T-helper 1 cell treated with Interleukin-12 subunit alpha and Interleukin-12 subunit beta and Interleukin-4 antibody, amounts not matched to agents 30 μg/mL and 1 μg/mL, for 36 hours (primary cell): Measurements from ENCODE around the gene ZEB2.

ENCODE experiments used
- H3K27ac Mint-ChIP-seq: one replicate; pipeline ENCODE4 v1.8.0; 2021; ENCODE audit warnings: mild to moderate bottlenecking, mixed read lengths
- H3K27me3 Mint-ChIP-seq: one replicate; pipeline ENCODE4 v1.8.0; 2021; ENCODE audit warnings: low read depth, mixed read lengths
- H3K36me3 Mint-ChIP-seq: one replicate; pipeline ENCODE4 v1.8.0; 2021; ENCODE audit warnings: low read depth, mixed read lengths
- H3K4me1 Mint-ChIP-seq: one replicate; pipeline ENCODE4 v1.8.0; 2021; ENCODE audit warnings: low read depth, mixed read lengths
- H3K4me3 Mint-ChIP-seq: one replicate; pipeline ENCODE4 v1.8.0; 2021; ENCODE audit warnings: mild to moderate bottlenecking, moderate library complexity, mixed read lengths
- H3K9me3 Mint-ChIP-seq: one replicate; pipeline ENCODE4 v1.8.0; 2021; ENCODE audit warnings: mixed read lengths

Gene ZEB2

GRCh38 chr2:144349674-144350073 lies 170.2 kb downstream of the ZEB2 start:
- Mint-ChIP-seq H3K9me3 (no peaks in the 10 kb centered on the region), H3K27ac (no peak overlapping the region), H3K36me3 (no peaks in the 10 kb centered on the region), H3K4me1 (peaks cover 6% of the 10 kb centered on the region), H3K4me3 (no peak overlapping the region), H3K27me3 (no peaks in the 10 kb centered on the region)

- H3K4me1 Mint-ChIP-seq, result peaks cover 6% of the 10 kb centered on the region
- no peak overlapping the region for H3K4me3 Mint-ChIP-seq
- H3K27me3 Mint-ChIP-seq, result no peaks in the 10 kb centered on the region
- no peak overlapping the region for H3K27ac Mint-ChIP-seq
- H3K9me3 Mint-ChIP-seq, result no peaks in the 10 kb centered on the region
- no peaks in the 10 kb centered on the region for H3K36me3 Mint-ChIP-seq
Observed at GRCh38 chr2:144348846-144349245, 171.1 kb downstream of the ZEB2 start.

- no peak overlapping the region for H3K27ac Mint-ChIP-seq
- H3K27me3 Mint-ChIP-seq, result no peaks in the 10 kb centered on the region
- no peaks in the 10 kb centered on the region for H3K36me3 Mint-ChIP-seq
- no peaks in the 10 kb centered on the region for H3K9me3 Mint-ChIP-seq
- H3K4me1 Mint-ChIP-seq, result peaks cover 6% of the 10 kb centered on the region
- no peak overlapping the region for H3K4me3 Mint-ChIP-seq
Observed at GRCh38 chr2:144346229-144346628, 173.7 kb downstream of the ZEB2 start.

- H3K4me3 Mint-ChIP-seq, result no peak overlapping the region
Observed at GRCh38 chr2:144343145-144343544, 176.8 kb downstream of the ZEB2 start.

GRCh38 chr2:144341538-144341937 lies 178.4 kb downstream of the ZEB2 start:
- H3K27me3 Mint-ChIP-seq, result no peaks in the 10 kb centered on the region
- no peak overlapping the region for H3K4me3 Mint-ChIP-seq
- no peak overlapping the region for H3K27ac Mint-ChIP-seq
- H3K9me3 Mint-ChIP-seq, result no peaks in the 10 kb centered on the region
- H3K36me3 Mint-ChIP-seq, result peaks cover 4% of the 10 kb centered on the region
- peaks cover 2% of the 10 kb centered on the region for H3K4me1 Mint-ChIP-seq

More at GRCh38 chr2:144343145-144343544, 176.8 kb downstream of the ZEB2 start:
- Mint-ChIP-seq H3K27me3 (no peaks in the 10 kb centered on the region), H3K4me1 (peaks cover 2% of the 10 kb centered on the region), H3K36me3 (peaks cover 4% of the 10 kb centered on the region), H3K9me3 (no peaks in the 10 kb centered on the region), H3K27ac (no peak overlapping the region)

DNA sequence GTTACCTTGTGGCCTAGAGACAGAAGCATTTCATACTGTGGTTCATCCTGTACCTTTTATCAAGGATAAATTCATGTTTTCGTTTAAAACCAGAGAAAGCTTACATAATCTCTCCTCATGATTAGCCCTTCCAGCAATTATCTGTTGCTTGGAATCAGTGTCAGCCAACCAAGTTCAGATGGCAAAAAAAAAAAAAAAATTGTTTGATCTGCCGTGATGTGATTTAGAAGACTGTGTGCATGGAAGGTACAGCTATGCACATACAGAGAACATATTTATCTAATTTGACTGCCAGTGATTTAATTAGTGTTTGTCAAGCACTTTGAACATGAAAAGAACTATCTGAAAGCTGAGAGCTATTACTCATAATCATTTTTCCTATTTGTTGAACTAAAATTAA lies 180.9 kb downstream of the ZEB2 start:
- no peaks in the 10 kb centered on the region for H3K27me3 Mint-ChIP-seq
- no peak overlapping the region for H3K4me3 Mint-ChIP-seq
- peaks cover 4% of the 10 kb centered on the region for H3K36me3 Mint-ChIP-seq
- H3K4me1 Mint-ChIP-seq, result peaks cover 2% of the 10 kb centered on the region
- H3K27ac Mint-ChIP-seq, result no peak overlapping the region
- no peaks in the 10 kb centered on the region for H3K9me3 Mint-ChIP-seq

DNA sequence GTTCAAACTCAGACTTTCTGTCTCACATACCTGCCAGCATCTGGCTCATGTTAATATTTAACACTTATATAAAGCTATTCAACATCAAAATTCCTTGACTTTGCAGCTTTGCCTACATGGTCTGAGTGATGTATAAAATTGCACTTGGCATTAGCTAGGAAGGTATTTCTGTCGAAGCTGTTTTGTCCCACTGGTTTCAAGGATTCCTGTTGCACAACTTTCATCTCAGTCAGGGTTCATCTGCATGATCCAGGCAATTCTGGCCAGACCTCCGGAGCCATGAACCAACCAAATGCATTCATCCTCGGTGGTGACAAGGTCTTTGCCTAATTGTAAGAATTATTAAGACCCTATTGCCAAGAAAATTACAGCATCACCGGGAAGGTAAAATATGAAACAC lies 185.4 kb downstream of the ZEB2 start:
- H3K9me3 Mint-ChIP-seq, result no peaks in the 10 kb centered on the region
- H3K4me3 Mint-ChIP-seq, result no peak overlapping the region
- H3K27me3 Mint-ChIP-seq, result peaks cover 4% of the 10 kb centered on the region
- H3K27ac Mint-ChIP-seq, result no peak overlapping the region
- H3K4me1 Mint-ChIP-seq, result peaks cover 23% of the 10 kb centered on the region
- no peaks in the 10 kb centered on the region for H3K36me3 Mint-ChIP-seq
